ENCODE results near the gene ACTRT1. TPM values are rescaled to one million over a fixed set of nuclear protein-coding genes. Genes with fewer than 3 reads are reported as not detected.

The ACTRT1 gene
- total RNA-seq, 4 donors from 2014 or later = not detected

DNA sequence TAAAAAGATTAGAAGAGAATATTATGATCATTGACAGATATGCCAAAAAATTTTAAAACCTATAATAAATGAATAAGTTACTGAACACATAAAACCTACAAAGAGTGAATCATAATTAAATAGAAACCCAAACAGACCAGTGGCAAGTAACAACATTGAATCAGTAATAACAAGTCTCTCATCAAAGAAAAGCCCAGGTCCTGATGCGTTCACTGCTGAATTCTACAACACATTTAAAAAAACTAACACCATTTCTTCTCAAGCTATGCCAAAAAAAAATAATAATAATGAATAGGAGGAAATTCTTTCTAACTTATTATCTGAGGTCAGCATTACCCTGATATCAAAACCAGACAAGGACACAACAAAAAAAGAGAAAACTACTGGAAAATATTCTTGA lies 30.6 kb downstream of the ACTRT1 start:
- no peaks in the 10 kb centered on the region for H3K4me1 ChIP-seq
- WGBS, 2 donors = 77 to 85% methylated on average over 1 of the region's 1 CpG

DNA sequence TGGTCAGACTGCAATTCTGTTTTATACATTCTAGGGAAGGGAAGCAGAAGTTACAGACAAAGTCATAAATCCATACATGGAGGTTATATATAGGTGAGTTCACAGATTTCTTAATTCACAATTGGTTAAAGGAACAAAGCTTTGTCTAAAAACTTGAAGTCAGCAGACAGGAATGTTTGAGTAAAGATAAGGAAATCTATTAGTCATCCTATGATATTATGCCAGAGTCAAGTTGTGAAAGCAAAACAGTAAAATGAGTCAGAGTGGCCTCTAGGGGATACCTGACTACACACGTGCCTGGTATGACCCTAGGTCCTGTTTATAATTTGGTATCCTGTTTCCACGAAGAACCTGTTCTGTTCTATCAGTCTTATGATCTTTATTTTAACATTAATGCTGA lies 31.5 kb downstream of the ACTRT1 start:
- Histone ChIP-seq H3K4me1 (no peaks in the 10 kb centered on the region), H3K27me3 (no peaks in the 10 kb centered on the region), H3K4me3 (no peak overlapping the region), H3K9me3 (no peaks in the 10 kb centered on the region), H3K36me3 (no peaks in the 10 kb centered on the region), H3K27ac (no peak overlapping the region)
- TF ChIP-seq POLR2A (IDR thresholded peaks at IDR 0.05) = no peak
- TF ChIP-seq, protein P1, sequence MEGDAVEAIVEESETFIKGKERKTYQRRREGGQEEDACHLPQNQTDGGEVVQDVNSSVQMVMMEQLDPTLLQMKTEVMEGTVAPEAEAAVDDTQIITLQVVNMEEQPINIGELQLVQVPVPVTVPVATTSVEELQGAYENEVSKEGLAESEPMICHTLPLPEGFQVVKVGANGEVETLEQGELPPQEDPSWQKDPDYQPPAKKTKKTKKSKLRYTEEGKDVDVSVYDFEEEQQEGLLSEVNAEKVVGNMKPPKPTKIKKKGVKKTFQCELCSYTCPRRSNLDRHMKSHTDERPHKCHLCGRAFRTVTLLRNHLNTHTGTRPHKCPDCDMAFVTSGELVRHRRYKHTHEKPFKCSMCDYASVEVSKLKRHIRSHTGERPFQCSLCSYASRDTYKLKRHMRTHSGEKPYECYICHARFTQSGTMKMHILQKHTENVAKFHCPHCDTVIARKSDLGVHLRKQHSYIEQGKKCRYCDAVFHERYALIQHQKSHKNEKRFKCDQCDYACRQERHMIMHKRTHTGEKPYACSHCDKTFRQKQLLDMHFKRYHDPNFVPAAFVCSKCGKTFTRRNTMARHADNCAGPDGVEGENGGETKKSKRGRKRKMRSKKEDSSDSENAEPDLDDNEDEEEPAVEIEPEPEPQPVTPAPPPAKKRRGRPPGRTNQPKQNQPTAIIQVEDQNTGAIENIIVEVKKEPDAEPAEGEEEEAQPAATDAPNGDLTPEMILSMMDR (IDR thresholded peaks at IDR 0.05) = no peak
- no peak for TF ChIP-seq EP300 (IDR thresholded peaks at IDR 0.05)
- 28 to 38% methylated on average over 2 of the region's 2 CpGs for WGBS, 2 donors
- DNase-seq (ENCODE audit: low spot score in 2 of 2) = no peak

More for the DNA sequence above, 30.6 kb downstream of the ACTRT1 start:
- Histone ChIP-seq H3K36me3 (no peaks in the 10 kb centered on the region), H3K4me3 (no peak overlapping the region), H3K9me3 (no peaks in the 10 kb centered on the region), H3K27me3 (no peaks in the 10 kb centered on the region), H3K27ac (no peak overlapping the region)
- no peak for DNase-seq (ENCODE audit: low spot score in 2 of 2)
- TF ChIP-seq, protein P1 (IDR thresholded peaks at IDR 0.05) = no peak

DNA sequence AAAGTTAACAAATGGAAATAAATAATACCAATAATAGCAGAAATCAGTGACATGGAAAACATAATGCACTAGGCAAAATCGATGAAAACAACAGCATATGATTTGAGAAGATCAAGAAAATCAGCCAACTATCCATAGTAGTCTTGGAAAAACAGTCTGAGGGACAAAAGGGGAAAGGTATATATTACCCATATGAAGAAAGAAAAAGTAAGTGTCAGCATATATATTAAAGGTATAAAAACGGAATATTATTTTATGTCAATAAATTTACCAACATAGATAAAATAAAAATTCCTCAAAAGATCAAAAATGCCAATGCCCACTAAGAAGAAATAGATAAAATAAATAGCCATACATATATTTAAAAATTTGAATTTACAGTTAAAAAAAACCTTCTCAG lies 33.0 kb downstream of the ACTRT1 start:
- no peak for DNase-seq (ENCODE audit: low spot score in 2 of 2)
- 63 to 68% methylated on average over 2 of the region's 2 CpGs for WGBS, 2 donors

DNA sequence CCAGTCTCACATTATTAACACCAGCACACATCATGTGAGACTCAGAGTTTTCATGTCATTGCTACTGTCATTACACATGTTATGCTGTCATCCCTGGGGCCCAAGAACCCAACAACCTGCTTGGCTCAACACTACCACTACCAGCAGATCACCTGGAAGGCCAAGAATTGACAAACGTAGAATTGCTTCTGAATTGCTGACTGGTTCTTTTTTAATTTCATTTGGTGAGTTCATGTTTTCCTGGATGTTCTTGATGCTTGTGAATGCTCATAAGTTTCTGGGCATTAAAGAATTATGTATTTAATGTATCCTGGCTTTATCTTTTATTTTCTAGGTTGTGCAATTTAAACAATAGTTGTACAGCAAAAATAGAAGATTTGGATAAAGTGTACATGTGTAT lies 40.2 kb downstream of the ACTRT1 start:
- Histone ChIP-seq H3K4me1 (no peaks in the 10 kb centered on the region), H3K36me3 (no peaks in the 10 kb centered on the region), H3K4me3 (no peak overlapping the region), H3K9me3 (no peaks in the 10 kb centered on the region), H3K27me3 (no peaks in the 10 kb centered on the region), H3K27ac (no peak overlapping the region)
- no peak for DNase-seq (ENCODE audit: low spot score in 2 of 2)
- WGBS, 2 donors = 75 to 100% methylated on average over 1 of the region's 1 CpG
- TF ChIP-seq EP300 (IDR thresholded peaks at IDR 0.05) (no peak), POLR2A (IDR thresholded peaks at IDR 0.05) (no peak)
- TF ChIP-seq, protein P1 (IDR thresholded peaks at IDR 0.05) = no peak

More for the DNA sequence above, 33.0 kb downstream of the ACTRT1 start:
- H3K4me3 ChIP-seq = no peak overlapping the region
- H3K27me3 ChIP-seq = no peaks in the 10 kb centered on the region
- H3K4me1 ChIP-seq = no peaks in the 10 kb centered on the region
- no peak overlapping the region for H3K27ac ChIP-seq
- H3K36me3 ChIP-seq = no peaks in the 10 kb centered on the region
- H3K9me3 ChIP-seq = no peaks in the 10 kb centered on the region
- TF ChIP-seq, protein P1 (IDR thresholded peaks at IDR 0.05) = no peak

DNA sequence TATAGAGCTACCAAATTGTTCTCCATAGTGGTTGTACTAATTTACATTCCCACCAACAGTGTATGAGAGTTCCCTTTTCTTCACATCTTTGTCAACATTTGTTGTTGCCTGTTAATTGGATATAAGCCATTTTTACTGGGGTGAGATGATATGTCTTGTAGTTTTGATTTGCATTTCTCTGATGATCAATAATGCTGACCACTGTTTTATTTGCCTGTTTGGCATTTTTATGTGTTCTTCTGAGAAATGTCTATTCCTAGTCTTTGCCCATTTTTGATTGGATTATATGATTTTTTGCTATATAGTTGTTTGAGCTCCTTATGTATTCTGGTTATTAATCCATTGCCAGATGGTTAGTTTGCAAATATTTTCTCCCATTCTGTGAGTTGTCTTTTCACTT lies 44.3 kb downstream of the ACTRT1 start:
- Histone ChIP-seq H3K27me3 (no peaks in the 10 kb centered on the region), H3K4me3 (no peak overlapping the region), H3K9me3 (no peaks in the 10 kb centered on the region), H3K36me3 (no peaks in the 10 kb centered on the region), H3K27ac (no peak overlapping the region), H3K4me1 (no peaks in the 10 kb centered on the region)
- no peak for DNase-seq (ENCODE audit: low spot score in 2 of 2)
- TF ChIP-seq POLR2A (IDR thresholded peaks at IDR 0.05) (no peak), EP300 (IDR thresholded peaks at IDR 0.05) (no peak)
- TF ChIP-seq, protein P1 (IDR thresholded peaks at IDR 0.05) = no peak

All from tibial nerve (tissue), 4 donors.